Measurements from ENCODE around the gene TEAD3.
A peak's percentile ranks its signal among the peaks of the same experiment; 100 is the strongest.

DNA sequence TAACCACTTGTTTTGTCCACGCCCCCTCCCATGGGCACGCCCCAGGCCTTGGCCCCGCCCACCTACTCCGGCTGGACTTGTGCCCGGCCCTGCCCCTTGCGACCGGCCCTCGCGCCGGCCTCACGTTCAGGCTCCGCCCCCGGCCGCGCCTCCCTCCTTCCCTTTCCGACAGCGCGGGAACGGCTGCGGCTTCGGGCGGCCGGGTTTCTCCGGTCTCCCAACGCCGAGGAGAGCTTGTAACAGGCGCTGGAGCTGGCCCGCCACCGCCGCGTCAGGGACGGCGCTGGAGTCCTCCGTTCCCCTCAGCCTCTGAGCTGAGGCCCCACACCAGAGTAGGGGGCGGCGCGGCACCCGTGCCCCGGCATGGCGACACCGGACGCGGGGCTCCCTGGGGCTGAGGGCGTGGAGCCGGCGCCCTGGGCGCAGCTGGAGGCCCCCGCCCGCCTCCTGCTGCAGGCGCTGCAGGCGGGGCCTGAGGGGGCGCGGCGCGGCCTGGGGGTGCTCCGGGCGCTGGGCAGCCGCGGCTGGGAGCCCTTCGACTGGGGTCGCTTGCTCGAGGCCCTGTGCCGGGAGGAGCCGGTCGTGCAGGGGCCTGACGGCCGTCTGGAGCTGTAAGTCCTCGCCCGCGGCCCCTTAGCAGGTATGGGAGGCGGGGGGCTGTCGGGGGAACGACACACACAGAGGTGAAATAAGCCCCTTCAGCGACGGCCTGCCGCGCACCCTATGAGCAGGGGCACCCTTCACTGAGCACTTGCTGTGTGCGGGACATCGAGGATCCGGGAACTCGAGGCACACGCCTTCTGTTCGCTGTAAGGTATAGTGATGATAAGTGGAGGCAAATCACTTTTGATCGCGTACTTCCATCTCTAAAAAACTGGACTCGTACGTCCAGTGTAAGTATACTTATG is 44.4 kb downstream of the TEAD3 start, which contains the start of gene FANCE:
- TF ChIP-seq POLR2A (IDR thresholded peaks at IDR 0.05), result peak; percentile 80 to 86
- peak in 1 of 5 experiments; percentile 12 for TF ChIP-seq CTCF (IDR thresholded peaks at IDR 0.05 in 4 of 5, conservative IDR thresholded peaks at IDR 0.05 in 1 of 5)

All from gastrocnemius medialis (tissue), 4 donors.